Esophagus squamous epithelium (tissue), 4 donors: ENCODE measurements around the gene WDR31.
"Not testable (repeated sequence)": the region's sequence is repeated elsewhere in the genome, so short reads cannot be mapped to it uniquely, and the experiment has no call there.

Experiments used
- CTCF ChIP-seq, 6 experiments: fragments of 450-650 bp in 4 of 6; fragments of 200-600 bp in 2 of 6; sonication (generic) in 2 of 6; IDR thresholded peaks; one replicate each; pipeline ENCODE4 v1.5.1; 2016 to 2019; ENCODE audit warnings: antibody characterized with exemption in 6 of 6, mild to moderate bottlenecking in 4 of 6, moderate library complexity in 4 of 6
- POLR2A ChIP-seq, 4 donors: fragments of 450-650 bp; IDR thresholded peaks; one replicate each; pipeline ENCODE4 v1.6.1; 2017; ENCODE audit warnings: antibody characterized with exemption in 4 of 4, mild to moderate bottlenecking in 4 of 4, moderate library complexity in 3 of 4

DNA sequence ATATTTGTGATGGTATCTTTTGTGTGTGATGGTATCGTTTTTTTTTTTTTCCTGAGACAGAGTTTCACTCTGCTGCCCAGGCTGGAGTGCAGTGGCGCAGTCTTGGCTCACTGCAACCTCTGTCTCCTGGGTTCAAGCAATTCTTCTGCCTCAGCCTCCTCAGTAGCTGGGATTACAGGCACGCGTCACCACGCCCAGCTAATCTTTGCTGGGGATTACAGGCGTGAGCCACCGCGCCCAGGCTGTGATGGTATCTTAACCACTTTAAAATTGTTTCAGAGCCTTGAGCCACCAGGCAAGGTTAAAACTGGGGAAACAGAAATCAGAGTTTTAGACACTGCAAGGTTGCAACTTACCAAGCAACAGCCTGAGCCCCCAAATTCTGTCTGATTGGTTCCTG, 43.8 kb downstream of the WDR31 start:
- not testable (repeated sequence) for TF ChIP-seq POLR2A, CTCF (IDR thresholded peaks at IDR 0.05)
